Activated T-helper 17 cell treated with anti-CD3 and anti-CD28 coated beads, Interleukin-2, amount 50 U/mL, for 72 hours (primary cell): Measurements from ENCODE around the gene ADI1. TPM values are rescaled to one million over a fixed set of nuclear protein-coding genes. Genes with fewer than 3 reads are reported as not detected.
"Not testable (repeated sequence)": the region's sequence is repeated elsewhere in the genome, so short reads cannot be mapped to it uniquely, and the experiment has no call there.

ENCODE experiments used
- ATAC-seq: fragments of 150-1000 bp; cut with Tn5 transposase; replicated peaks from 2 replicates; pipeline ENCODE4 v1.10.0; 2021; ENCODE audit warnings: mild to moderate bottlenecking, moderate library complexity
- H3K27ac Mint-ChIP-seq: one replicate; pipeline ENCODE4 v1.8.0; 2022; ENCODE audit warnings: mixed read lengths
- H3K27me3 Mint-ChIP-seq: one replicate; pipeline ENCODE4 v1.8.0; 2022; ENCODE audit warnings: mixed read lengths
- H3K36me3 Mint-ChIP-seq: one replicate; pipeline ENCODE4 v1.8.0; 2022; ENCODE audit warnings: low read depth, mild to moderate bottlenecking, mixed read lengths
- H3K4me1 Mint-ChIP-seq: one replicate; pipeline ENCODE4 v1.8.0; 2022; ENCODE audit warnings: mixed read lengths
- H3K4me3 Mint-ChIP-seq: one replicate; pipeline ENCODE4 v1.8.0; 2022; ENCODE audit warnings: mild to moderate bottlenecking, mixed read lengths
- H3K9me3 Mint-ChIP-seq: one replicate; pipeline ENCODE4 v1.8.0; 2022; ENCODE audit warnings: mixed read lengths
- total RNA-seq, 2 donors: library from RNA; stranded (reverse); gene quantifications; one replicate each; pipeline ENCODE4 v1.2.3, GENCODE V29; 2022

ADI1 gene
- total RNA-seq, 2 donors from 2014 or later = 25.8 to 26.0 TPM

DNA sequence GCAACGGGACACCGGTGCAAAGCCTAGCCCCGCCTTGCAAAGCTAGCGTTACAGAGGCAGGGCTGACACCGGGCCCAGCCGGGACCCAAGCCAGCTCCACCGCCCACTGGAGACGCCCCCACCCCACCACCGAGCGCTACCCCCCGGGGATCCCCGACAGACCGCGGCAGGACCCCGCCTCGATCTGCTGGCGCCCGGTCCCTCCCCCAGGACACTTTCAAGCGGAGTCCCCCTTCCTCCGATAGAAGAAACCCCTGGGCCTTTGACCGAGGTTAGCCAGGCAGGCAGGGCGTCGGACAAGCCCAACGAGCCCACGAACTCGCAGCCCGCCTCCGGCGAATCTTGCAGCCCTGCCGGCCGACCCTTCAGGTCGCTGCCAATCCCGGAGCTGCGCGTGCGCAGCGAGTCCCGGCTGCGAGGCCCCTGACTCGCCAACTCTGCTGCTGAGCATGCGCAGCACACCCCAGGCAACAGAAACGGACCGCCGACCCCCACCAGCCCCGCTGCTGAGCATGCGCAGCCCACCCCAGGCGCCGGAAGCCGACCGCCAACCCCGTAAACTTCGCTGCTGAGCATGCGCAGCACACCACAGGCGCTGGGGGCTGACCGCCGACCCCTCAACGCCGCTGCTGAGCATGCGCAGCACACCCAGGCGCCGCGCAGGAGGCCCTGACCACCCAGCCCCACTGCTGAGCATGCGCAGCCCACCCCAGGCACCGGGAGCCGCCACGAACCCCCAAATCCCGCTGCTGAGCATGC, 656 bp downstream of the ADI1 start:
- H3K4me3 Mint-ChIP-seq = peak overlapping the region; percentile 84
- H3K27me3 Mint-ChIP-seq = no peaks in the 10 kb centered on the region
- peak; percentile 78 for ATAC-seq
- peak overlapping the region; percentile 90 for H3K27ac Mint-ChIP-seq
- H3K36me3 Mint-ChIP-seq = peaks cover 16% of the 10 kb centered on the region
- peaks cover 4% of the 10 kb centered on the region for H3K9me3 Mint-ChIP-seq
- H3K4me1 Mint-ChIP-seq = peaks cover 18% of the 10 kb centered on the region

DNA sequence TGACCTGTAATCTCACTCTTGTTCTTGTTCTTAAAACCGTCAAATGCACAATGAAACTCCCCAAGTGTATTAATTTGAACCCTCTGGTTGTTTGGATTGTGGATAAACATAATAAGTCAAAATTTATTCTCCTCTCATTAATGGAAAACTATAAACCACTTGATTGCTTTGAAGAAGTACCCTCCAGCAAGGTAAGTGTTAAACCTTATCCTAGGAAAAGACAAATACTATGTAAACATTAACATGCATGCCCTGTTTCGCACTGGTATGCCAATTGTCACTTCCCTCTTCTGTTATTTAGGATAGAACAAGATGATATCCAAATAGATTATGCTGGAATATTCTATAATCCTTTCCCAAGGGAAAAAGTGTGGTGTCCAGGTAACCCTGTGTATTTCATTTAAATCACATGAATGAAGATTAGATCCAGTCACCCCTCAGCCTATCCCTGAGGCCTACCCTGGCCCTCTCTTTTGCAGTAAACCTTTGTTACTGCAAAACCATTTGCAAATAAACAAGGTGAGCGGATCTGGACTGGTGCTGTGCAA, 1.3 kb downstream of the ADI1 start:
- H3K4me1 Mint-ChIP-seq = peaks cover 18% of the 10 kb centered on the region

DNA sequence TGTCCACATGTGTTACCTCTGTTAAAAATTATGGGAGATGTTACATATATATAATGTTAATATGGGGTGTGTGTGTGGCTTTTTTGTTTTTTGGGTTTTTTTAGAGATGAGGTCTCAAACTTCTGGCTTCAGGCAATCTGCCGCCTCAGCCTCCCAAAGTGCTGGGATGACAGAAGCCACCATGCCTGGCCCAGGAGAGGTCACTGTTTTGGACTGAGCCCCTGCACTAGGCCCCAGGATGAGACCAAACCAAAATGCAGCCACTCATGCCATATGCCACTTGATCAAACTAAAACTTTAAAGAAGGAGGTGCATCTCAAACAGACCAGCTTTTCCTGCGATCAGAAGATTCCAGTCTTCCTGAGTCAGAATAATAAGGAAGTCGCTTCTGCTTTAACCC, 2.5 kb downstream of the ADI1 start:
- Mint-ChIP-seq H3K4me1 (peaks cover 17% of the 10 kb centered on the region), H3K36me3 (peaks cover 35% of the 10 kb centered on the region), H3K4me3 (no peak overlapping the region)

More for the DNA sequence above, 1.3 kb downstream of the ADI1 start:
- peak overlapping the region; percentile 90 for H3K27ac Mint-ChIP-seq
- no peak for ATAC-seq
- peak overlapping the region; percentile 84 for H3K4me3 Mint-ChIP-seq
- H3K36me3 Mint-ChIP-seq = peaks cover 23% of the 10 kb centered on the region
- H3K27me3 Mint-ChIP-seq = no peaks in the 10 kb centered on the region
- peaks cover 4% of the 10 kb centered on the region for H3K9me3 Mint-ChIP-seq

DNA sequence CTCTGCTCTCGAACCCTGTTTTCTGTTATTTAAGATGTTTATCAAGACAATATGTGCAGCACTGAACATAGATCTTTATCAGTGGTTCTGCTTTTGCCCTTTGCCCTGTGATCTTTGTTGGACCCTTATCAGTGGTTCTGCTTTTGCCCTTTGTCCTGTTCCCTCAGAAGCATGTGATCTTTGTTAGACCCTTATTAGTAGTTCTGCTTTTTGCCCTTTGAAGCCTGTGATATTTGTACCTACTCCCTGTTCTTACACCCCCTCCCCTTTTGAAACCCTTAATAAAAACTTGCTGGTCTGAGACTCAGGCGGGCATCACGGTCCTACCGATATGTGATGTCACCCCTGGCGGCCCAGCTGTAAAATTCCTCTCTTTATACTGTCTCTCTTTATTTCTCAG, 3.9 kb downstream of the ADI1 start:
- not testable (repeated sequence) for H3K27me3 Mint-ChIP-seq, H3K9me3 Mint-ChIP-seq, ATAC-seq, H3K4me1 Mint-ChIP-seq, H3K4me3 Mint-ChIP-seq
- H3K27ac Mint-ChIP-seq = peak overlapping the region; percentile 30
- peaks cover 49% of the 10 kb centered on the region for H3K36me3 Mint-ChIP-seq

More for the DNA sequence above, 2.5 kb downstream of the ADI1 start:
- Mint-ChIP-seq H3K27me3 (no peaks in the 10 kb centered on the region), H3K9me3 (peaks cover 4% of the 10 kb centered on the region), H3K27ac (no peak overlapping the region)
- no peak for ATAC-seq

DNA sequence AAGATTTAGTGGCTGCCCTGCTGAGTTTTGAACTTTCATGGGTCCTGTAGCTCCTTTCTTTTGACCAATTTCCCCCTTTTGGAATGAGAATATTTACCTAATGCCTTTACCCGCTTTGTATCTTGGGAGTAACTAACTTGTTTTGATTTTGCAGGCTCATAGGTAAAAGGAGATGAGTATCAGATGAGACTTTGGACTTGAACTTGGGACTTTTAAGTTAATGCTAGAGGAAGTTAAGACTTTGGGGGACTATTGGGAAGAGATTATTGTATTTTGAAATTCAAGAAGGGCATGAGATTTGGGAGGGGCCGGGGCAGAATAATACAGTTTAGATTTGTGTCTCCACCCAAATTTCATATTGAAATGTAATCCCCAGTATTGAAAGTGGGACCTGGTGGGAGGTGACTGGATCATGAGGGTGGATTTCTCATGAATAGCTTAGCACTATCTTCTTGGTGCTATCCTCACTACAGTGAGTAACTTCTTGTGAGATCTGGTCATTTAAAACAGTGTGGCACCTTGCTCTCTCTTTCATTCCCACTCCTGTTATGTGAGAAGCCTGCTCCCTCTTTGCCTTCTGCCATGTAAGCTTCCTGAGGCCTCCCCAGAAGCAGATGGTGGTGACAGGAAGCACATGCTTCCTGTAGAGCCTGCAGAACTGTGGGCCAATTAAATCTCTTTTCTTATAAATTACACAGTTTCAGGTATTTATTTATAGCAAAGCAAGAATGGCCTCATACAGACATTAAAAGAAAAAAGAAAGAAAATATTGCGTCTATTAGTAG, 6.1 kb downstream of the ADI1 start:
- no peak for ATAC-seq
- H3K9me3 Mint-ChIP-seq = peaks cover 4% of the 10 kb centered on the region

DNA sequence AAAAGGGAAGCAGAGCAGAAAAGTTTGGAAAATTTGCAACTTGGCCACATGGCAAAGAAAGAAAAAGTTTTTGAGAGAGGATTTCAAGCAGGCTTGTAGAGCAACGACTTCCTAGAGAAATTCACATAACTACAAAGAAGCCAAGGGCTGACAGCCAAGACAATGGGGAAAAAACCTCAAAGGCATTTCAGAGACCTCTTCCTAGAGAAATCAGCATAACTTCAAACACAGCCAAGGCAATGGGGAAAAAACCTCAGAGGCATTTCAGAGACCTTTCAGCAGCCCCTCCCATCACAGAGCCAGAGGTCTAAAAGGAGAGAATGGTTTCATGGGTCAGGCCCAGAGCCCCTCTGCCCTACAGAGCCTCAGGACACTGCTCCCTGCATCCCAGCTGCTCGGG, 7.2 kb downstream of the ADI1 start:
- H3K27ac Mint-ChIP-seq = no peak overlapping the region
- peaks cover 73% of the 10 kb centered on the region for H3K36me3 Mint-ChIP-seq
- peaks cover 4% of the 10 kb centered on the region for H3K9me3 Mint-ChIP-seq
- no peaks in the 10 kb centered on the region for H3K4me1 Mint-ChIP-seq
- no peak for ATAC-seq
- H3K4me3 Mint-ChIP-seq = no peak overlapping the region
- H3K27me3 Mint-ChIP-seq = no peaks in the 10 kb centered on the region

More for the DNA sequence above, 6.1 kb downstream of the ADI1 start:
- no peaks in the 10 kb centered on the region for H3K4me1 Mint-ChIP-seq
- no peaks in the 10 kb centered on the region for H3K27me3 Mint-ChIP-seq
- H3K4me3 Mint-ChIP-seq = no peak overlapping the region
- H3K27ac Mint-ChIP-seq = no peak overlapping the region
- peaks cover 61% of the 10 kb centered on the region for H3K36me3 Mint-ChIP-seq

DNA sequence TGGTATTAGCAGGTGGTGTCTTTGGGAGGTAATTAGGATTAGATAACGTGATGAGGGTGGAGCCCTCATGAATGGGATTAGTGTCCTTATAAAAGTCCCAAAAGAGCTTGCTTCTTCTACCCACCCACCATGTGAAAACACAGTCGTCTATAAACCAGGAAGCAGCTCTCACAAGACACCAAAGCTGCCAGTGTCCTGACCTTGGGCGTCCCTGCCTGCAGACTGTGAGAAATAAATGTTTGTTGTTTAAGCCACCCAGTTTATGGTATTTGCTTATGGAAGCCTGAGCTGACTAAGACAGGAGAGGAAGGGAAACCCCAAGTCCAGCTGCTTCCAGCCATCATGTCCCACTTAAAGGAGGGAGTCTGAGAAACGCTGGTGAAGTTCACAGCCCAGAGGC, 13.6 kb downstream of the ADI1 start:
- no peaks in the 10 kb centered on the region for H3K9me3 Mint-ChIP-seq
- ATAC-seq = no peak
- peaks cover 89% of the 10 kb centered on the region for H3K36me3 Mint-ChIP-seq
- peaks cover 10% of the 10 kb centered on the region for H3K4me1 Mint-ChIP-seq
- no peak overlapping the region for H3K4me3 Mint-ChIP-seq
- no peak overlapping the region for H3K27ac Mint-ChIP-seq
- no peaks in the 10 kb centered on the region for H3K27me3 Mint-ChIP-seq

DNA sequence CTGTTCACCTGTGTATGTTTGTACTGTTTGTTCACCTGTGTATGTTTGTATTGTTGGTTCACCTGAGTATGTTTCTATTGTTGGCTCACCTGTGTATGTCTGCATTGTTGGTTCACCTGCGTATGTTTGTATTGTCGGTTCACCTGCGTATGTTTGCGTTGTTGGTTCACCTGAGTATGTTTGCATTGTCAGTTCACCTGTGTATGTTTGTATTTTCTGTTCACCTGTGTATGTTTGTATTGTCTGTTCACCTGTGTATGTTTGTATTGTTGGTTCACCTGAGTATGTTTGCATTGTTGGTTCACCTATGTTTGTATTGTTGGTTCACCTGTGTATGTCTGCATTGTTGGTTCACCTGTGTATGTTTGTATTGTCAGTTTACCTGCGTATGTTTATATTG, 14.6 kb downstream of the ADI1 start:
- Mint-ChIP-seq H3K27ac (no peak overlapping the region), H3K27me3 (no peaks in the 10 kb centered on the region), H3K4me1 (peaks cover 10% of the 10 kb centered on the region), H3K36me3 (peaks cover 90% of the 10 kb centered on the region), H3K4me3 (no peak overlapping the region), H3K9me3 (no peaks in the 10 kb centered on the region)
- ATAC-seq = no peak

DNA sequence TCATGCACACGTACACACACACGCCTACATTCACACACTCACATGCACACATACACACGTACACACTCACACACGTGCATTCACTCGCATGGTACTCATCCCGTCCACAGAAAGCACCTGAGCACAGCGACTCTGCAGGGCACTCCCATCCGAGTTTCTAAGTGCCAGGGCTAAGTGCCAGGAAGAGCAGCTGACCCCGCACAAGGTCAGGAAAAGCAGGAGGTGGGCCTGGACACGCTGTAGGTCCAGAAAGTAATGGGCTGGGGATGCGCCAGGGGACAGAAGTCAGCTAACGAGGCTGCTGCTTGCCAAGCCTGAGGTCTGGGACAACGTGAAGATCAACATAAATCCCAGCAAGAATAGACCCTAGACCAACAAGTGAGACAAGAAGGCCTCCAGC, 15.8 kb downstream of the ADI1 start:
- Mint-ChIP-seq H3K36me3 (peaks cover 92% of the 10 kb centered on the region), H3K27ac (no peak overlapping the region), H3K4me1 (peaks cover 10% of the 10 kb centered on the region), H3K27me3 (no peaks in the 10 kb centered on the region), H3K9me3 (no peaks in the 10 kb centered on the region), H3K4me3 (no peak overlapping the region)
- ATAC-seq = no peak

DNA sequence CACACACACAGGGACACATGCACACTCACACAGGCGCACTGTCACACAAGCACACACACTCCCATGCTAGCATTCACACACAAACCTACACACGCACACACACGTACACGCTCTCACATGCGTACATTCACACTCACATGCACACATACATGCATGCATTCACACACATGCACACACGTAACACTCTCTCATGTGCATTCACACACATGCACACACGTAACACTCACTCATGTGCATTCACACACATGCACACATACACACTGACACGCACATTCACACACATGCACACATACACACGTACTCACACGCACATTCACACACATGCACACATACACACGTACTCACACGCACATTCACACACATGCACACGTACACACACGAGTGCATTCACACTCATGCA, 16.3 kb downstream of the ADI1 start:
- Mint-ChIP-seq H3K27ac (no peak overlapping the region), H3K4me1 (peaks cover 10% of the 10 kb centered on the region), H3K9me3 (no peaks in the 10 kb centered on the region), H3K4me3 (no peak overlapping the region), H3K27me3 (no peaks in the 10 kb centered on the region), H3K36me3 (peaks cover 92% of the 10 kb centered on the region)
- ATAC-seq = no peak

DNA sequence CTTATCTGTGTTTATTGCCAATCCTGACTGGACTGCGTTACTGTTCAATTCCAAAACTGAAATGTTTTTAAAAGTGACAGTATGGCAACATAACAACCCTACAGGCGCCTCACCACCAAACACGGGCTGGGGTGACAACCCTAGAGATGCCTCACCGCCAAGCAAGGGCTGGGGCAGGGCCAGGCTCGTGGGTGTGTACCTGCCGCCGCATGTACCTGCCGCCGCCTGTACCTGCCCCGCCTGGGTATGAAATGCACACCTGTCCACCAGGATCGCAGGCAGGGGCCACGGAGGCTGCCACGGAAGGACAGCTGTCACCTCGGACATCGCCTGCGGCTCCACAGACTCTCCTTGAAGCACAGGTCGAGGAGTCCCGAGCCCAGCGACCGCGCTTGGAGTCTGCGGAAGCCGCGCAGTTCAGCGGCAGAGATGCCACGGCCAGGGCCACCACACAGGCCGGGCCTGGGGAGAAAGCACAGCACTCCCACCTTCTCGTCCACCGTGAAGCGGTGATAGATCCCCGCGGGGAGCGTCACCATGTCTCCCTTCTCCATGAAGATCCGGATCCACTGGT, 18.9 kb downstream of the ADI1 start:
- peaks cover 10% of the 10 kb centered on the region for H3K4me1 Mint-ChIP-seq
- H3K27me3 Mint-ChIP-seq = no peaks in the 10 kb centered on the region
- H3K4me3 Mint-ChIP-seq = no peak overlapping the region
- H3K36me3 Mint-ChIP-seq = peaks cover 93% of the 10 kb centered on the region
- H3K9me3 Mint-ChIP-seq = no peaks in the 10 kb centered on the region
- no peak for ATAC-seq
- no peak overlapping the region for H3K27ac Mint-ChIP-seq

DNA sequence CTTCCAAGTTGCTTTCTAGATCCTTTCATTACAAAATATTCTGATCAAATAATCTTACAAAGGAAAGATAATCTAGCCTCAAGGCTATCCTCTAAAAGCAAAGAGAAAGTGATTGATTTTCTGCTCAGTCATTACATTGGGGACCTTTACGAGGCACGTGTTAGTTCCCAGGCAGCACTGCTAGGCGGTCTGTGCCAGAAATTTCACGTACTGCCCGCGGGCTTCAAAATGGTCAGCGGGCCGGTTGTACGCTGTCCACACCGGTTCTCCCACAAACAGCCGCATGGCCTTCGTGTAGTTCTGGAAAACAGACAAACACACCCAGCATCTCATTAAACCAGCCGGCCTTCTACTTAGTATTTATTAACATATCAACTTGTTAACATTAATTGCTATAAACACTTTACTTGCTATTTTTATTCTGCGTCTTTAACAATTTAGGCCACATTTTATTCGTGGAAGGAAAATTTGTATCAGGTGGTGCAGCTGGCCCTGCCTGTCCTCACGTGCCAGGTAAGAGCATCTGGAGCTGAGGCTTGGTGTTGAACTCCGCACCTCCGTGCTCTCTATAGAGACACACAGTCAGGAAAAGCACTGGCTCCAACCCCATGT, 20.4 kb downstream of the ADI1 start:
- no peak for ATAC-seq
- no peaks in the 10 kb centered on the region for H3K9me3 Mint-ChIP-seq
- H3K27ac Mint-ChIP-seq = peak overlapping the region; percentile 59
- peaks cover 6% of the 10 kb centered on the region for H3K4me1 Mint-ChIP-seq
- no peaks in the 10 kb centered on the region for H3K27me3 Mint-ChIP-seq
- no peak overlapping the region for H3K4me3 Mint-ChIP-seq
- H3K36me3 Mint-ChIP-seq = peaks cover 80% of the 10 kb centered on the region

DNA sequence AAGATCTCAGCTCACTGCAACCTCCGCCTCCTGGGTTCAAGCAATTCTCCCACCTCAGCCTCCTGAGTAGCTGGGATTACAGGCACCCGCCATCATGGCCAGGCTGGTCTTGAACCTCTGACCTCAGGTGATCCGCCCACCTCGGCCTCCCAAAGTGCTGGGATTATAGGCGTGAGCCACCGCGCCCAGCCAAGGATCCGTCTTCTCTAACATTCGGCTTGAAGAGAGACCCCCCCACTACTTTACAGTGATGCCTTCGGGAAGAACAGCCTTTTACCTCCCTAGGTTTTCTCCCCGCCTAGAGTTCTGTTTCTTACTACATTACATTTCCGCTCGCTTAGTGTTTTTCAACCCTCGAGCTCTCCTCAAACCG, 22.6 kb downstream of the ADI1 start:
- peaks cover 64% of the 10 kb centered on the region for H3K36me3 Mint-ChIP-seq
- not testable (repeated sequence) for H3K9me3 Mint-ChIP-seq, ATAC-seq, H3K4me1 Mint-ChIP-seq, H3K27me3 Mint-ChIP-seq, H3K27ac Mint-ChIP-seq, H3K4me3 Mint-ChIP-seq

DNA sequence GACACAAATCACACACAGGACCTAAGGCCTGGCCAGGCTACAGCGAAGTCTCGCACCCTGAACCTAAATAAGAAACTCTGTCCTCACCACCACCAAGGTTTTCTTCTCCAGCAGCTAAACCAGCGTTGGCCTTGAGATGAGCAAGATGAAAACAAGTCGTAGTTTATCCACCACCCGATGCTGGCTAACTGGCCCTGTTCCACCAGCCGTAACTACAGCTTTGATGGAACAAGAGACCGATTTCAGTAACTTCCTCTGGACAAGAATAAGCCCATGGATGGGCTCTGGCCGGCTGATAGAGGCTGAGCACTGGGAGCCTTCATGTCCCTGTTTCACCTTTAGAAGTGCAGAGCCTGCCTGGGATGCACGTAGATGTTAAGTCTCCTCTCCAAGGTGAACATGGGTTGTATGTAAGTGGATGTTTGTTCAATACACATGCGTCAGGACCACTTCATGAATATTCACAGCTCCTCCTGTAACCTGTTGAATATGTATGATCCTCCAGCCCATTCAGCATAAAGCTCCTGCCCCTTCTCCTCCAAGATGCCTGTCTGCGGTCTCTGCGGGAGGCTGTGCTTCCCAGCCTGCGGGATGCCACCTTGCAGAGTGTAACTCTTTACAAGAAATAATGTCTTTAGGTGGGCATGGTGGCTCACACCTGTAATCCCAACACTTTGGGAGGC, 24.2 kb downstream of the ADI1 start:
- no peak overlapping the region for H3K27ac Mint-ChIP-seq
- no peaks in the 10 kb centered on the region for H3K9me3 Mint-ChIP-seq
- peaks cover 48% of the 10 kb centered on the region for H3K36me3 Mint-ChIP-seq
- H3K27me3 Mint-ChIP-seq = no peaks in the 10 kb centered on the region
- no peak overlapping the region for H3K4me3 Mint-ChIP-seq
- ATAC-seq = no peak
- H3K4me1 Mint-ChIP-seq = no peaks in the 10 kb centered on the region
